Lower lobe of right lung (tissue), 2 donors: Measurements from ENCODE around the gene PEX10. TPM values are rescaled to one million over a fixed set of nuclear protein-coding genes. Genes with fewer than 3 reads are reported as not detected.

Experiments used
- ATAC-seq, 2 donors: fragments of 200-7000 bp; cut with Tn5 transposase; one replicate each; pipeline ENCODE4 v1.9.1; 2020 to 2022; ENCODE audit warnings: mild to moderate bottlenecking in 2 of 2, moderate library complexity in 2 of 2
- DNase-seq: peaks from one replicate; pipeline ENCODE4 v3.0.0-alpha.2; 2020
- H3K27ac ChIP-seq: fragments of 200-600 bp; one replicate; pipeline ENCODE4 v1.8.0; 2022
- H3K27me3 ChIP-seq: fragments of 200-600 bp; one replicate; pipeline ENCODE4 v1.8.0; 2022; ENCODE audit warnings: low read depth
- H3K36me3 ChIP-seq: fragments of 200-600 bp; one replicate; pipeline ENCODE4 v1.8.0; 2022; ENCODE audit warnings: mild to moderate bottlenecking
- H3K4me1 ChIP-seq: fragments of 200-600 bp; one replicate; pipeline ENCODE4 v1.8.0; 2022
- H3K4me3 ChIP-seq: fragments of 200-600 bp; one replicate; pipeline ENCODE4 v1.8.0; 2022; ENCODE audit warnings: mild to moderate bottlenecking
- H3K9me3 ChIP-seq: fragments of 200-600 bp; one replicate; pipeline ENCODE4 v1.8.0; 2022
- CTCF ChIP-seq: fragments of 200-600 bp; IDR thresholded peaks from one replicate; pipeline ENCODE4 v1.8.0; 2022; ENCODE audit warnings: antibody characterized with exemption, mild to moderate bottlenecking
- intact Hi-C: fragments of 100-400 bp; cut with DNase I; formaldehyde crosslinking; loops from one replicate; pipeline ENCODE4 v1.11.0; 2022
- total RNA-seq: library from RNA; stranded (reverse); fragmentation: NEBNext Ultra II Directional; extraction: Animal tissue kit (Norgen Biotek cat#: 25700); gene quantifications from one replicate; pipeline ENCODE4 v1.2.1, GENCODE V29; 2021
- donor health status: DM: no; HTN: yes; CAD: no; lungs with severe emphysema.

Gene PEX10
- total RNA-seq, 1 donor from 2014 or later, result 12.4 TPM

GRCh38 chr1:2368053-2368744 lies 44.2 kb downstream of the PEX10 start:
- H3K4me3 ChIP-seq, result no peak overlapping the region
- no peak overlapping the region for H3K27ac ChIP-seq
- H3K36me3 ChIP-seq, result peaks cover 7% of the 10 kb centered on the region
- intact Hi-C loops, result no loop called here
- H3K27me3 ChIP-seq, result no peaks in the 10 kb centered on the region
- no peaks in the 10 kb centered on the region for H3K9me3 ChIP-seq
- no peak for TF ChIP-seq CTCF
- no peaks in the 10 kb centered on the region for H3K4me1 ChIP-seq
- DNase-seq, result no peak
- no peak for ATAC-seq

GRCh38 chr1:2363847-2364513 lies 48.4 kb downstream of the PEX10 start:
- Histone ChIP-seq H3K36me3 (no peaks in the 10 kb centered on the region), H3K9me3 (no peaks in the 10 kb centered on the region), H3K4me3 (no peak overlapping the region), H3K27me3 (no peaks in the 10 kb centered on the region), H3K27ac (no peak overlapping the region), H3K4me1 (no peaks in the 10 kb centered on the region)
- DNase-seq (no peak), ATAC-seq (no peak)
- intact Hi-C loops, result no loop called here
- TF ChIP-seq CTCF, result no peak

GRCh38 chr1:2360588-2361364 lies 51.6 kb downstream of the PEX10 start:
- ATAC-seq (no peak), DNase-seq (peak; percentile 22)
- H3K4me1 ChIP-seq, result no peaks in the 10 kb centered on the region
- H3K4me3 ChIP-seq, result no peak overlapping the region
- no peaks in the 10 kb centered on the region for H3K36me3 ChIP-seq
- H3K9me3 ChIP-seq, result no peaks in the 10 kb centered on the region
- intact Hi-C loops, result no loop called here
- no peak for TF ChIP-seq CTCF
- no peaks in the 10 kb centered on the region for H3K27me3 ChIP-seq
- H3K27ac ChIP-seq, result no peak overlapping the region

GRCh38 chr1:2358651-2359640 lies 53.4 kb downstream of the PEX10 start:
- intact Hi-C loops, result no loop called here
- Histone ChIP-seq H3K9me3 (no peaks in the 10 kb centered on the region), H3K36me3 (no peaks in the 10 kb centered on the region), H3K4me3 (no peak overlapping the region), H3K27me3 (no peaks in the 10 kb centered on the region), H3K27ac (no peak overlapping the region), H3K4me1 (no peaks in the 10 kb centered on the region)
- ATAC-seq, result peak in 1 of 2 donors; percentile 13
- DNase-seq, result peak; percentile 28
- TF ChIP-seq CTCF, result no peak

GRCh38 chr1:2358072-2358471 lies 54.3 kb downstream of the PEX10 start:
- DNase-seq (no peak), ATAC-seq (no peak)
- Histone ChIP-seq H3K27me3 (no peaks in the 10 kb centered on the region), H3K9me3 (no peaks in the 10 kb centered on the region), H3K4me3 (no peak overlapping the region), H3K27ac (no peak overlapping the region), H3K4me1 (no peaks in the 10 kb centered on the region), H3K36me3 (no peaks in the 10 kb centered on the region)
- no peak for TF ChIP-seq CTCF
- intact Hi-C loops, result no loop called here
